Thoracic aorta (tissue), 2 donors: ENCODE results near the gene PRR36. TPM values are rescaled to one million over a fixed set of nuclear protein-coding genes. Genes with fewer than 3 reads are reported as not detected.
"Not testable (repeated sequence)": the region's sequence is repeated elsewhere in the genome, so short reads cannot be mapped to it uniquely, and the experiment has no call there.

ENCODE experiments used
- ATAC-seq: fragments of 150-250 bp; one replicate; pipeline ENCODE4 v1.8.0; 2017; ENCODE audit warnings: low read depth; ENCODE audit not compliant: insufficient number of reproducible peaks, low FRiP score
- DNase-seq: peaks from one replicate; pipeline ENCODE4 v3.0.0-alpha.2; 2020; ENCODE audit warnings: low spot score
- H3K27ac ChIP-seq, 2 donors: fragments of 200-600 bp; sonication (generic); 1 replicate in 1 of 2; 2 replicates in 1 of 2; pipeline ENCODE4 v1.5.1; 2016; ENCODE audit warnings: mild to moderate bottlenecking in 2 of 2, moderate library complexity in 2 of 2
- H3K27me3 ChIP-seq: fragments of 200-600 bp; sonication (generic); replicated peaks from 2 replicates; pipeline ENCODE4 v1.6.0; 2016; ENCODE audit warnings: mild to moderate bottlenecking; ENCODE audit not compliant: insufficient read depth
- H3K36me3 ChIP-seq: fragments of 200-600 bp; sonication (generic); one replicate; pipeline ENCODE4 v1.5.1; 2016
- H3K4me1 ChIP-seq, 2 donors: fragments of 200-600 bp; sonication (generic); 1 replicate in 1 of 2; 2 replicates in 1 of 2; pipeline versions ENCODE4 v1.5.1 to v1.6.0; 2016; ENCODE audit warnings: low read depth in 2 of 2, mild to moderate bottlenecking in 1 of 2; ENCODE audit not compliant: control insufficient read depth in 1 of 2
- H3K4me3 ChIP-seq: fragments of 200-600 bp; sonication (generic); 2 replicates; pipeline ENCODE4 v1.5.1; 2016; ENCODE audit warnings: mild to moderate bottlenecking
- H3K9me3 ChIP-seq: fragments of 200-600 bp; sonication (generic); 2 replicates; pipeline ENCODE4 v1.5.1; 2016
- CTCF ChIP-seq: fragments of 200-600 bp; sonication (generic); IDR thresholded peaks from one replicate; pipeline ENCODE4 v1.5.1; 2019; ENCODE audit warnings: antibody characterized with exemption
- total RNA-seq, 2 donors: library from RNA; depleted of rRNA; stranded (reverse); fragments of >200 nt; gene quantifications; one replicate each; pipeline versions ENCODE4 v1.1.0 to v1.2.3, GENCODE V29; 2016

PRR36 gene
- total RNA-seq, 2 donors from 2014 or later, result not detected

- H3K36me3 ChIP-seq, result peaks cover 14% of the 10 kb centered on the region
- no peaks in the 10 kb centered on the region for H3K9me3 ChIP-seq
- no peaks in the 10 kb centered on the region for H3K27me3 ChIP-seq
- peaks cover 32 to 64% of the 10 kb centered on the region in 2 donors for H3K4me1 ChIP-seq
- no peak for TF ChIP-seq CTCF
- DNase-seq (no peak), ATAC-seq (no peak)
- peak overlapping the region; percentile 77 to 85 for H3K27ac ChIP-seq
- peak overlapping the region; percentile 80 for H3K4me3 ChIP-seq
These were observed 47.2 kb upstream of the PRR36 start for GRCh38 chr19:7921302-7921966.

DNA sequence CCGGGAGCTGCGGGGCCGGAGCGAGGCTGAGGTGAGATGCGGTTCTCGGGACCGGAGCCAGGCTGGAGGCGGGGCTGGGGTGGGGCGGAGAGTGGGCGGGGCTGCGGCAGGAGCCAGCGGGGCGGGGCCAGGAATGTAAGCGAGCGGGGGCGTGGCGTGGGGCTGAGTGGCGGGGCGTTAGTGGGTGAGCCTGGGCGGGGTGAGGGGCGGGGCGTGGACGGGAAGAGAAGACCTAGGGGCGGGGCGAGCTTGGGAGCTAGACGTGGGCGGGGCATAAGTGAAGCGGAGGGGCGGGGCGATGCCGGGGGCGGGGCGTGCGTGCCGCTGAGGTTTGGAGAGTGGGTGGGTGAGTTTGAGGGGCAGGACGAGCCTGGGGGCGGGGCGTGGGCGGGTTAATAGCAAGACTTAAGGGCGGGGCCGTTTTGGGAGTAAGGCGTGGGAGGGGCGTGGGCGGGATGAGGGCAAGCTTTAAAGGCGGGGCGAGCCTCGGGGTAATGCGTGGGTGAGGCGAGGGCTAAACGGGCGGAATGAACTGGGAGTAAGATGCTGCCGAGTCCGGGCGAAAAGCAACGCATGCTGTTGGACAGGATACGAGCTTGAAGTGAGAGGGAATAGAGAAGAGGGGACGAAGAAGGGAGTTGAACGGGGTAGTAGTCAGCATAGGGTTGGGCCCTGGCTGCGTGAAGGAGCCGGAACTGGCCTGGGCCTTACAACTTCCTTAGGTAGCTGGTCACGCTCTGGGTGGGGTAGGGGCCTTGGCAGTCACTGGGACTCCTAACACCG is 46.5 kb upstream of the PRR36 start:
- peaks cover 14% of the 10 kb centered on the region for H3K36me3 ChIP-seq
- H3K4me3 ChIP-seq, result peak overlapping the region; percentile 96
- H3K27me3 ChIP-seq, result no peaks in the 10 kb centered on the region
- DNase-seq (peak; percentile 100), ATAC-seq (peak; percentile 53)
- no peaks in the 10 kb centered on the region for H3K9me3 ChIP-seq
- peak overlapping the region; percentile 88 to 89 for H3K27ac ChIP-seq
- TF ChIP-seq CTCF, result no peak
- peaks cover 34 to 67% of the 10 kb centered on the region in 2 donors for H3K4me1 ChIP-seq

DNA sequence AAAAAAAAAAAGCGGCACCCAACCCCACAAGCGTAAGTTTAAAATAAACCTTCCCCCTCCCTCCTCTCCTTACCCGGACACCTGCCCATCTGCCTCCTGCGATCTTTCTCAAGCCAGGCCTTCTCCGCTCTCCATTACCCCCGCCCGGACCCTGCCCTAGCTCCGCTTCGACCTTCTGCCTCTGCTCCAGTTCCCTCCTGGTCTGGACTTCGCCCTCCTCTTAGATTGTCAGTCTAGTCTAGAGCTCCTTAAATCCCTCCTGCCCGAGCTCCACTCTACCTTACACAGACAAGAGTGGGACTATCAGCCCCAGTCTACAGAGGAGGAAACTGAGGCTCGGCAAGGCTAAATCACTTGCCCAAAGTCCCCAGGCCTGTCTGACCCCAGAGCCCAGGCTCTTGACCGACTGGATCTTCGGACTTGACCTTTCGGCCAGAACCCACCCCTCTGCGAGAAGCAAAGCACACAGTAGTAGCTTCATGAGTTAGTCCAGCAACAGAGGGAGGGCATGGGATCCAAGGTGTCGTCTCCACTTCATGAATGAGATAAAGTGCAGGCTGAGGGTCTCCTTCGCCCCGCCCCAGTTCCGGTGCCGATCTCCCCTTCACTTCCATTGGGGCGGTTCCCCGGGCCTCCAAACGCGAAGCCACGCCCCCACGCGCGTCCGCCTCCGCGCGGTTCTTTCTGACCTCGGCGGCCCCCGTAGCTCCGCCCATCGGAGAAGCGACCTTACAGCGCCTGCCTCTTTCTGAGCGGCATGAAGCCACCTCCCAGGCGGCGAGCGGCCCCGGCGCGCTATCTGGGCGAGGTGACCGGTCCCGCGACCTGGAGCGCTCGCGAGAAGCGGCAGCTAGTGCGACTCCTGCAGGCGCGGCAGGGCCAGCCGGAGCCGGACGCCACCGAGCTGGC is 45.7 kb upstream of the PRR36 start, which contains the start of gene SNAPC2:
Gene SNAPC2, plus strand, starts transcription at position 729 of the 909 bp plus-strand sequence. Its CDS starts 29 bp downstream, at position 758.
- DNase-seq, result peak; percentile 82
- Histone ChIP-seq H3K27ac (peak within 1 kb of the TSS; percentile 88 to 89), H3K4me1 (peaks cover 28 to 60% of the 10 kb centered on the region in 2 donors), H3K4me3 (peak within 1 kb of the TSS; percentile 96), H3K36me3 (peaks cover 14% of the 10 kb centered on the region), H3K27me3 (no peaks in the 10 kb centered on the region), H3K9me3 (no peaks in the 10 kb centered on the region)
- TF ChIP-seq CTCF, result no peak
- peak; percentile 79 for ATAC-seq

DNA sequence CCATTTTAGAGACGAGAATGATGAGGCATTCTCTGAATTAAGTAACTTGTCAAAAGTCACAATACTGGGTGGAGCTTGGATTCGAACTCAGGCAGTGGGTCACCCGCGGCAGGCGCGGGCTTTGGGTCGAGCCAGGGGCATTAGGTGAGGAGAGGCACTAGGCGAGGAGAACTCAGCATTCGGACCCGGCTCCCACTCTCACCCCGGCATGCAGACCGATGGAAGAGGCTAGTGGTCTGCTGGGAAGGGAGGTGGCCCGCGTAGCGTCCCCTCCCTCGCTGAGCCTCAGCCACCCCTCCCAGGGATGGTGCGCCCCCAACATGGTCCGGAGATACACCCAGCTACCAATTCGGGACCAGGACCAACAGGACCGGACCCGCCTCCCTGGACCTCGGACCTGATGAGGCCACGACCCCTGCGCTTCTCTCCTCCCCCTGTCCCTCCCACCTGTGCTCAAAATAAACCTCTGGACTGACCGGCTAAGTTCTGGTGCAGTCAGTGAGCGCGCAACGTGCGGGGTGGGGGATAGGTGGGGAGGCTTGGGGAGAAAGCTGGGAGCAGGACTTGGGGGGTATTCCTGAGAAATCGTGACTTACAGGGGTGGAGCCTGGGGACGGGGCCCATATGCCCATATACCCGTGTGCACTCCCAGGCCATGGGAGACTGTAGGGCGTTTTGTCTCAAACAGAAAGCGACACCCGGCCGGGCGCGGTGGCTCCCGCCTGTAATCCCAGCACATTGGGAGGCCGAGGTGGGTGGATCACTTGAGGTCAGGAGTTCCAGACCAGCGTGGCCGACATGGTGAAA is 44.6 kb upstream of the PRR36 start:
- TF ChIP-seq CTCF, result no peak
- ATAC-seq (no peak), DNase-seq (no peak)
- H3K9me3 ChIP-seq, result no peaks in the 10 kb centered on the region
- no peak overlapping the region for H3K4me3 ChIP-seq
- H3K27me3 ChIP-seq, result no peaks in the 10 kb centered on the region
- peaks cover 14% of the 10 kb centered on the region for H3K36me3 ChIP-seq
- peaks cover 28 to 57% of the 10 kb centered on the region in 2 donors for H3K4me1 ChIP-seq
- no peak overlapping the region for H3K27ac ChIP-seq

DNA sequence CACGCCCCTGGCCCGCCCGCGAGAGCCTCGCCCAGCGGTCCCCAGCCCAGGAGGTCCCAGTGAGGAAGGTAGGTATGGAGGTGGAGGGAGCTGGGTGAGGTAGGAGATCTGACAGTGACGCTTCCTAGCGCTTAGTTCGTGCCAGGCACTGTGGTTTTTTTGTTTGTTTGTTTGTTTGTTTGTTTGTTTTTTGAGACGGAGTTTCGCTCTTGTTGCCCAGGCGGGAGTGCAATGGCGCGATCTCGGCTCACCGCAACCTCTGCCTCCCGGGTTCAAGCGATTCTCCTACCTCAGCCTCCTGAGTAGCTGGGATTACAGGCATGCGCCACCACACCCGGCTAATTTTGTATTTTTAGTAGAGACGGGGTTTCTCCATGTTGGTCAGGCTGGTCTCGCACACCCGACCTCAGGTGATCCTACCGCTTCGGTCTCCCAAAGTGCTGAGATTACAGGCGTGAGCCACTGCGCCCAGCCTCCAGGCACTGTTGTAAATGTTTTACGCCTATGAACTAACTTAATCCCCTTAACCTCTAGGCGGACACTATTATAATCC is 43.9 kb upstream of the PRR36 start:
- DNase-seq, H3K27me3 ChIP-seq, H3K27ac ChIP-seq, ATAC-seq, H3K9me3 ChIP-seq: not testable (repeated sequence)
- H3K36me3 ChIP-seq, result peaks cover 13% of the 10 kb centered on the region
- H3K4me3 ChIP-seq, result peak overlapping the region; percentile 67
- H3K4me1 ChIP-seq, result peaks cover 28 to 57% of the 10 kb centered on the region in 2 donors
